Esophagus (tissue), 2 donors: ENCODE measurements around the gene PDE4B. TPM values are rescaled to one million over a fixed set of nuclear protein-coding genes. Genes with fewer than 3 reads are reported as not detected.

Experiments
- H3K27ac ChIP-seq, 2 donors: one replicate each; pipeline ENCODE4 v1.5.1; 2013; ENCODE audit warnings: low read depth in 2 of 2, mild to moderate bottlenecking in 2 of 2, inconsistent platforms in 1 of 2, low read length in 1 of 2, moderate library complexity in 1 of 2
- H3K27me3 ChIP-seq, 2 donors: one replicate each; pipeline ENCODE4 v1.6.1; 2013; ENCODE audit warnings: low read length in 2 of 2, control low read depth in 1 of 2, mild to moderate bottlenecking in 1 of 2; ENCODE audit not compliant: insufficient read depth in 2 of 2, control insufficient read depth in 1 of 2
- H3K36me3 ChIP-seq, 2 donors: one replicate each; pipeline ENCODE4 v1.6.1; 2013; ENCODE audit warnings: low read length in 1 of 2; ENCODE audit not compliant: control insufficient read depth in 2 of 2, insufficient read depth in 2 of 2
- H3K4me1 ChIP-seq, 2 donors: one replicate each; pipeline ENCODE4 v1.6.1; 2013; ENCODE audit warnings: low read length in 1 of 2; ENCODE audit not compliant: control insufficient read depth in 2 of 2, insufficient read depth in 2 of 2
- H3K4me3 ChIP-seq, 2 donors: one replicate each; pipeline ENCODE4 v1.5.1; 2013; ENCODE audit warnings: low read length in 2 of 2, mild to moderate bottlenecking in 2 of 2, low read depth in 1 of 2, moderate library complexity in 1 of 2
- H3K9me3 ChIP-seq, 2 donors: one replicate each; pipeline ENCODE4 v1.6.1; 2013; ENCODE audit warnings: mild to moderate bottlenecking in 2 of 2, low read depth in 1 of 2, low read length in 1 of 2, moderate library complexity in 1 of 2; ENCODE audit not compliant: control insufficient read depth in 2 of 2, insufficient read depth in 1 of 2
- WGBS, 2 donors: extraction: QIAGEN DNeasy Blood & Tissue Kit; methylation state at CpG; one replicate each; pipeline ENCODE4 v1.1.7; 2013; 5-methylcytosine and 5-hydroxymethylcytosine counted together
- polyA plus RNA-seq, 2 donors: library from polyadenylated mRNA; stranded (reverse); fragments of 200-250 nt; gene quantifications; one replicate each; pipeline ENCODE4 v1.2.3, GENCODE V29; 2013
- donor health status: healthy with polysubstance abuse.
- donor health status: Bipolar disorder and iron deficiency.

Gene PDE4B
- polyA plus RNA-seq, 2 donors, result 0.51 to 1.4 TPM

DNA sequence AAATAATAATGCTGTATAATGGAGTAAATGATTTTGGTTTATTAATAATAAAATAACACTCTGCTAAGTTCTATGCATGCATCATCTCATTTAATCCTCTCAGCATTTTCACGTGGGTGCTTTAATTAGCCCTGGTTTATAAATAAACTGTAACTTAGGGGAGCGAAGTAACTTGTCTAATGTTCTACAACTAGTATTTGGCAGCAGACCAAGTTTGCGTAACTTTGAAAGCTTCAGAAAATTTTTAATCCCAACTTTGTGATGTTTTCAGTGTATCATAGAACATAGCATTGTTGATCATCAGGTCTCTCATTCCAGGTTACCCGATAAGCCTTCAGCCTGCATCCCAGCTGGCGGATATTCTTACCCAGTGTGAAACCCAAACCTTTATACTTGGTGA lies 418.8 kb downstream of the PDE4B start:
- H3K27me3 ChIP-seq, result no peaks in the 10 kb centered on the region
- 61 to 73% methylated on average over 5 of the region's 5 CpGs for WGBS, 2 donors
- no peaks in the 10 kb centered on the region for H3K9me3 ChIP-seq

DNA sequence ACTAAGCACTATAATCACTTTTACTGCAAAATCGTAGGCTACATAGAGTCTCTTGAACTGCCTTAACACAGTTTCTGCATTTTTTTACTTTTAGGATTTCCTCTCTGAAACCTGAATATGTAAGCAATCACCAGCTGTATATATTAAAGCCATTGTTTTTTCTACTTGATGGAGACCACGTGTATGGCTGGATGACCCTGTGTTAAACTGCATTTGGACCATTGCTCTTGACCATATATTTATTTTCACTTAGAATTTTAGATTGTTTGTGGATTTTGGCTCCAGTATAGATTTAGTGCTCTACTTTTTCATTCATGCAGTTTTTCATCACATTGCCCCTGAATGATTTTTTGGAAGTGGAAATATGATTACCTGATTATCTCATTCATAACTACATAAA lies 420.8 kb downstream of the PDE4B start:
- Histone ChIP-seq H3K4me3 (no peak overlapping the region), H3K27ac (no peak overlapping the region), H3K9me3 (no peaks in the 10 kb centered on the region), H3K27me3 (no peaks in the 10 kb centered on the region), H3K4me1 (no peaks in the 10 kb centered on the region), H3K36me3 (no peaks in the 10 kb centered on the region)
- 40 to 42% methylated on average over 2 of the region's 2 CpGs for whole genome bisulfite sequencing, 2 donors

More for the DNA sequence above, 418.8 kb downstream of the PDE4B start:
- H3K4me3 ChIP-seq, result no peak overlapping the region
- no peaks in the 10 kb centered on the region for H3K4me1 ChIP-seq
- H3K27ac ChIP-seq, result no peak overlapping the region
- H3K36me3 ChIP-seq, result no peaks in the 10 kb centered on the region

DNA sequence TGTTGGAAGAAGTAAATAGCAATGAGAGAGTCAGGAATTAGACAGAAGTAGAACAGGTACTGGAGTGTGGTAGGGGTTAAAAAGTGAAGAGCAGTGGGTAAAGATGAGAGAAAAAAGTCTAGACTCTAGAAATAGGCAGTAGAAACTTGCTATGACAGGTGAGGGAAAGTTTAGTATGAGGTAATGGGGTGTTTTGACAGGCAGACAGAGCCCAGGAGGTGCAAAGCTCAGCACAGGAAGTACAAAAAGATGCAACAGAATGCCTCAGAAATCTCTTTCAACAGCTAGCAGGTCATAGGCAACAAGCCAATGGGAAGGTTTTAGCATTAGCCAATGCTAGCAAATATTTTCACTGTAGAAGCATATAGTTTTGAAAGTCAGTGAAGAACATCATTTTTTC lies 422.2 kb downstream of the PDE4B start:
- Histone ChIP-seq H3K4me3 (no peak overlapping the region), H3K36me3 (no peaks in the 10 kb centered on the region), H3K27me3 (no peaks in the 10 kb centered on the region), H3K4me1 (no peaks in the 10 kb centered on the region), H3K27ac (no peak overlapping the region), H3K9me3 (no peaks in the 10 kb centered on the region)

DNA sequence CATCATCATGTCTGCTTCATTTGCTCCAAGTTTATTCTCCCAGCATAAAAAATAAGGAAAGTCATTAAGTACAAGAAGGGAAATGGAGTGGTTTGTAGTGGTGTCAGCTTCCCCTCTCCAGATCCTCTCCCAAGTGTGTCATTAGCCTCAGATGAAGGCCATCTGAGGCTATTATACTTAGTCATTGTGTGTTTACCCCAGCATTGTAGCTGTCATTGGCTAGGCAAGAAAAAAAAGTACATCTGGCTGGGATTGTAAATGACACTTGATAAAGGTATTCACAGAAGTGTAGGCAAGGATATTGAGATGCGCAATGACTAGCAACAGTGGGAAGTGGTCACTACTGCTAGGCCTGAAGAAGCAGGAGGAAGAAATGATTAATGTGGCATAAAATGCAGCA lies 424.3 kb downstream of the PDE4B start:
- Histone ChIP-seq H3K9me3 (no peaks in the 10 kb centered on the region), H3K27me3 (no peaks in the 10 kb centered on the region), H3K4me1 (no peaks in the 10 kb centered on the region), H3K36me3 (no peaks in the 10 kb centered on the region), H3K4me3 (no peak overlapping the region), H3K27ac (no peak overlapping the region)
- WGBS, 2 donors, result 100% methylated on average over 1 of the region's 1 CpG

DNA sequence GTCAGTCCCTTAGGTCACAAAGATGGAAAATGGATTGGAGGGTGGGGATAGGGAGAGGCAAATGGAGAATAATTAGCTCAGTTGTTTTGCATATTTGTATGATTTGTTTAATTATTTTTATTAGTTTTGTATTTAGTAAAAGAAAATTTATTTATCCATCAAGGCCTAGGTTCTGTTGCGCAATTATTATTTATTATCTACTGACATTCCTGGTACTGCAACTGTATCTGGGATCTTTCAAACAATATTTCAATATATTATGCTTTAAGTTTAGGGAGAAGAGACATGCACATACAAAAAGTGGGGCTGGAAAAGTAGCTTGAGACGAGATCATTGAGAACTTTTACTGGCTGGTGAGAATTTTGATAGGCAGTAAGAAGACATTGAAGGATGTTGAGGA lies 424.9 kb downstream of the PDE4B start:
- H3K27me3 ChIP-seq, result no peaks in the 10 kb centered on the region
- H3K27ac ChIP-seq, result no peak overlapping the region
- 94 to 97% methylated on average over 2 of the region's 2 CpGs for WGBS, 2 donors
- H3K4me1 ChIP-seq, result no peaks in the 10 kb centered on the region
- H3K9me3 ChIP-seq, result no peaks in the 10 kb centered on the region
- no peak overlapping the region for H3K4me3 ChIP-seq
- H3K36me3 ChIP-seq, result no peaks in the 10 kb centered on the region

DNA sequence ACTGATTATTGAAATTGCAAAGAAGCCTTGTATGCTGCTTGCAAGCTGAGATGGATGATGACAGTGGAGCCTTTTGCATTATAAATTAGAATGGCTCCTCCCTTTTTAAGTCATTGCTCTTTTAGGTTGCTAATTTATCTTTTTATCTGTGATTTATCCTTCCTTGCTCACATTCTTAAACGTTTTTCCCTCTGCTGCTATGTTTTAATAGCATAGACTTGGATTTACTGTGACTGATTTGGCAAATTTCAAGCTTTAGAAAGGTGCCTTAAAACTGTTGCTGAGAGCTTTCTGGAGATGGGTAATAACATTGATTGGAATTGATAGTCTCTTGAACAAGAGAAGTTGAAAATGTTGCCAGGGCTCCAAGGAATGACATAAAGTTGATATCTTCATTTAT lies 427.8 kb downstream of the PDE4B start:
- Histone ChIP-seq H3K27ac (no peak overlapping the region), H3K4me1 (no peaks in the 10 kb centered on the region), H3K36me3 (no peaks in the 10 kb centered on the region), H3K9me3 (no peaks in the 10 kb centered on the region), H3K27me3 (no peaks in the 10 kb centered on the region), H3K4me3 (no peak overlapping the region)
- WGBS, 2 donors, result 9 to 26% methylated on average over 1 of the region's 1 CpG

DNA sequence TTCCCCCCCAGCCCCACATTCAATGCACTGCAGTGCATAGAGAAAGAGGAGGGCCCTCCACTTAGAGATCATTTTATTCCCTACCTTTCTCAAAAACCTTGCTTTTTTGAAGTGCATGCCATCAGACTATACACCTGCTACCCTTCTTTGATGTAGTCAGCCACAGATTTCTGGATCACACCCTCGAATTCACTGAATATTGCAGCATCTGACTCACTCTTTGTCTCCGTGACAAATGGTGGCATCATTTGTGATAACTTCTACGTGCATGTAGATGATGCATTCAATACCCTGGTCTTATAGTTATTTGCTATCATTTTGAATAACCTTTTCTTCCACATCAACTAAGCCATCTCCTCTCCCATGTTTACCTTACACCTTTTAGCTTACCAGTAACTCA lies 431.0 kb downstream of the PDE4B start:
- no peaks in the 10 kb centered on the region for H3K4me1 ChIP-seq
- no peak overlapping the region for H3K4me3 ChIP-seq
- no peak overlapping the region for H3K27ac ChIP-seq
- H3K9me3 ChIP-seq, result no peaks in the 10 kb centered on the region
- 67 to 68% methylated on average over 3 of the region's 3 CpGs for WGBS, 2 donors
- no peaks in the 10 kb centered on the region for H3K36me3 ChIP-seq
- no peaks in the 10 kb centered on the region for H3K27me3 ChIP-seq

DNA sequence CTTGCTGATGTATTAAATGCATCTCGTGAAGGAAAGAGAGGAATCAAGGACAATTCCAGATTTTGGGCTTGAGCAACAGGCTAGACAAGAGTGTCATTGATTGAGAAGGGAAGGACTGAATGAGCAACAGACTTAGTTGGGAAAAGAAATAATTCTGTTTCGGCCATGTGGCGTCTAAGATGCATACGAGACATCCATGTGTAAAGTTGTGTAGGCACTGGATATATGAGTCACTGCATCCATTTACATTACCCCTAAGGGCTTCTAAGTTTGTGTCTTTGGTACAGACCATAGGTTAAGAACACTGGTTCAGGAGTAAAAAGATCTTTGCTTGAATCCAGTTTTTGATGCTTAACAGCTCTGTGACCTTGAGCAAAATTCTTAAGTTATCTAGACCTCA lies 434.3 kb downstream of the PDE4B start:
- Histone ChIP-seq H3K27me3 (no peaks in the 10 kb centered on the region), H3K4me3 (no peak overlapping the region), H3K36me3 (no peaks in the 10 kb centered on the region), H3K4me1 (no peaks in the 10 kb centered on the region), H3K9me3 (no peaks in the 10 kb centered on the region), H3K27ac (no peak overlapping the region)
- 78 to 84% methylated on average over 4 of the region's 4 CpGs for WGBS, 2 donors

DNA sequence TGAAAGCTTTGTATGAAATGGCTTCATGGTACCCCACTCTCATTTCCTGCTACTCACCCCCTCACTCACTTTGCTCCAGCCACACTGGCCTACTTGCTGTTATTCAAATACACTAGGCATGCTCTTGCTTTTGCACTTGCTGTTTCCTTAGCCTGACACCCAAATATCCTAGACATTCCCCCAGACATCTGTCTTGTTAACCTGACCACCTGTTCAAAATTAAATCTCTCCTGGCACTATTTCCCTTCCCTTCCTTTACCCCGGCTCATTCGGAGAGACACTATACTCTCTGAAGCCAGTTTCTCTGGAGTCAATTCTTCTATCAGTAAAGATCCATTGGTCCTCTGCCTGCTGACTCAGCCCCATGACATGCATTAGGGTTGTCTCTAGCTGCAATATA lies 435.3 kb downstream of the PDE4B start:
- Histone ChIP-seq H3K9me3 (no peaks in the 10 kb centered on the region), H3K4me3 (no peak overlapping the region), H3K27me3 (no peaks in the 10 kb centered on the region), H3K4me1 (no peaks in the 10 kb centered on the region), H3K36me3 (no peaks in the 10 kb centered on the region), H3K27ac (no peak overlapping the region)
- WGBS, 2 donors, result 94 to 96% methylated on average over 2 of the region's 2 CpGs

DNA sequence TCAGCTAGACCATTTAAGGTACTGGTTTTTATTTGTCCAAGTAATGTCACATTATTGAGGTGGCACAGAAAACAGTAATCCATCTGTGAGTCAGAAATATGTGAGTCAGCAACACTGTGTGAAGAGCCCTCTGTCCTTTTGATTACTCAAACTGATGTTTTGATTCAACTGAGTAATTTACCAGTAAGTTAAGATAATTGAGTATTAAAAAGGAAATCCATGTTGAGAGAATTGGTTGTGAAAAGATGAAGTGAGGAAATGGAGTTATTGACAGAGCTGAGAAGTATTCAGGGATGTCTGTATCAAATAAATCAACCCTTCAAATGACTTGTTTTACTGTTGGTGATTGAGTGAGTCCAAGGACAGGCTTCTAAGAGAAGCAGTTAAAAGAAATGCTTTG lies 438.5 kb downstream of the PDE4B start:
- Histone ChIP-seq H3K27ac (no peak overlapping the region), H3K27me3 (no peaks in the 10 kb centered on the region), H3K36me3 (no peaks in the 10 kb centered on the region), H3K4me3 (no peak overlapping the region), H3K9me3 (no peaks in the 10 kb centered on the region), H3K4me1 (no peaks in the 10 kb centered on the region)
